ENCODE measurements around the gene CTPS2. TPM values are rescaled to one million over a fixed set of nuclear protein-coding genes. Genes with fewer than 3 reads are reported as not detected.

CTPS2 gene
- total RNA-seq, 1 experiment from 2014 or later, result 3.8 TPM

GRCh38 chrX:16665089-16665488 lies 47.4 kb downstream of the CTPS2 start:
- ChIA-PET POLR2A (no interaction called here), CTCF (no interaction called here)
- H3K27ac ChIP-seq (ENCODE audit: low read length), result no peak overlapping the region
- H3K27me3 ChIP-seq (ENCODE audit: control insufficient read depth, insufficient read depth, low read length), result no peaks in the 10 kb centered on the region
- no peak overlapping the region for H3K4me3 ChIP-seq (ENCODE audit: low read depth in 2 of 2, low read length in 2 of 2)
- intact Hi-C loops (cut with micrococcal nuclease; ENCODE audit: unreplicated experiment) (no loop called here), in situ Hi-C loops (cut with HindIII; ENCODE audit: low pct_unique_long_range_greater_than_20kb, low sequenced_read_pairs) (no loop called here)
- no peaks in the 10 kb centered on the region for H3K9me3 ChIP-seq (ENCODE audit: control insufficient read depth, insufficient read depth, low read depth, low read length)
- no peaks in the 10 kb centered on the region for H3K36me3 ChIP-seq (ENCODE audit: control insufficient read depth, insufficient read depth, low read length)
- no peak for ATAC-seq
- H3K4me1 ChIP-seq (ENCODE audit: control insufficient read depth, insufficient read depth, low read length), result no peaks in the 10 kb centered on the region
- TF ChIP-seq CTCF (IDR thresholded peaks at IDR 0.05) (no peak), POLR2AphosphoS5 (IDR thresholded peaks at IDR 0.05; ENCODE audit: low read depth, low read length) (no peak), TCF7L2 (IDR thresholded peaks at IDR 0.05; ENCODE audit: low read depth, low read length) (no peak), SIN3A (IDR thresholded peaks at IDR 0.05; ENCODE audit: borderline replicate concordance, insufficient read depth, low read depth, low read length) (no peak), REST (IDR thresholded peaks at IDR 0.05; ENCODE audit: insufficient read depth in 1 of 2, low read depth in 2 of 2, low read length in 1 of 2) (no peak)
- BruUV-seq (replicated peaks), result no TSS peak
- DNase-seq (ENCODE audit: low read depth, low spot score), result no peak

- intact Hi-C loops (cut with micrococcal nuclease; ENCODE audit: unreplicated experiment) (no loop called here), in situ Hi-C loops (cut with HindIII; ENCODE audit: low pct_unique_long_range_greater_than_20kb, low sequenced_read_pairs) (no loop called here)
- Histone ChIP-seq H3K27me3 (ENCODE audit: control insufficient read depth, insufficient read depth, low read length) (no peaks in the 10 kb centered on the region), H3K9me3 (ENCODE audit: control insufficient read depth, insufficient read depth, low read depth, low read length) (no peaks in the 10 kb centered on the region), H3K36me3 (ENCODE audit: control insufficient read depth, insufficient read depth, low read length) (no peaks in the 10 kb centered on the region), H3K4me3 (ENCODE audit: low read depth in 2 of 2, low read length in 2 of 2) (no peak overlapping the region), H3K27ac (ENCODE audit: low read length) (no peak overlapping the region), H3K4me1 (ENCODE audit: control insufficient read depth, insufficient read depth, low read length) (no peaks in the 10 kb centered on the region)
- ATAC-seq, result no peak
- BruUV-seq (replicated peaks), result no TSS peak
- ChIA-PET POLR2A (no interaction called here), CTCF (no interaction called here)
- DNase-seq (ENCODE audit: low read depth, low spot score), result no peak
- no peak for TF ChIP-seq REST (IDR thresholded peaks at IDR 0.05; ENCODE audit: insufficient read depth in 1 of 2, low read depth in 2 of 2, low read length in 1 of 2)
- TF ChIP-seq CTCF (IDR thresholded peaks at IDR 0.05), result no peak; the same call in 1 of the 2 replicates
- TF ChIP-seq POLR2AphosphoS5 (IDR thresholded peaks at IDR 0.05; ENCODE audit: low read depth, low read length), result no peak
- TF ChIP-seq TCF7L2 (IDR thresholded peaks at IDR 0.05; ENCODE audit: low read depth, low read length), result no peak
- no peak for TF ChIP-seq SIN3A (IDR thresholded peaks at IDR 0.05; ENCODE audit: borderline replicate concordance, insufficient read depth, low read depth, low read length)
Observed at GRCh38 chrX:16664626-16665025, 47.8 kb downstream of the CTPS2 start.

Data from Panc1 (cell line).